ENCODE measurements around the gene SCTR. TPM values are rescaled to one million over a fixed set of nuclear protein-coding genes. Genes with fewer than 3 reads are reported as not detected.

The SCTR gene
- total RNA-seq, 3 donors from 2014 or later = not detected

DNA sequence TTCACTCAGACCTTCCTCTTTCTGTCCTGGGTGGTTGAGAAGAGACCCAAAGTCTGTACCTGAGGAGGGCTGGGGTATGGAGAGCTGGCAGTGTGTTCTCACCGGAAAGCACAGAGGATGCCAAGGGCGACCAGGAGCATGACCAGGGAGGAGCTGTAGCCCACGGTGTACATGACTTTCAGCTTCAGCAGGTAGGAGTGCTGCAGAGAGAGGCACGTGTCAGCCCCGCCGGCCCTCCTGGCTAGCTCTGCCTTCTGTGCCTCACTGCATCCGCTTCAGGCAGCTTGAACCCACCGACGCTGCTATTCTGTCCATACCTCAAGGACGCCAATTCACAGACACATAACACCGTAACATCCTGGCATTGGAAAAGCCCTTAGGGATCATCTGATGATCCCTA lies 58.6 kb downstream of the SCTR start:
- Mint-ChIP-seq H3K4me1 (ENCODE audit: low read depth) (no peaks in the 10 kb centered on the region), H3K4me3 (no peak overlapping the region), H3K36me3 (ENCODE audit: insufficient read depth) (no peaks in the 10 kb centered on the region), H3K9me3 (no peaks in the 10 kb centered on the region), H3K27me3 (ENCODE audit: low read depth) (peaks cover 3% of the 10 kb centered on the region)
- no peak for DNase-seq
- ATAC-seq = no peak

DNA sequence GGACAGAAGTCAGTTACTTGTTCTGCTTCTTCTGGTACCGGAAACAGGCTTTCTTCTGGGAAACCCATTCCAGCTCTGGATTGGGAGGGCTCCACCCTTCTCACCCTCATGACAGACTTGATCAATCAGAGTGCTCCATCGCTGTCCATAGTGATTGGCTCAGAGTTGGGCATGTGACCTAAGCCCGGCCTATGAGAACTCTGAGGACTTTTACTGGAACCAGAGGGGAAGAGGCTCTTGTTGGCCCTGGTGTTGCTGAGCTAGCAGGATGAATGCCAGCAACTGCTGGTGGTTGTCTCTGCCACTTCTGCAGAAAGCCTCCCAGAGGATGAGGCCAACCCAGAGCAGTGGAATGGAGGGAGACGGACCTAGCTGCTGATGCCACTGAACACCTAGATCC lies 59.3 kb downstream of the SCTR start:
- no peaks in the 10 kb centered on the region for H3K9me3 Mint-ChIP-seq
- no peaks in the 10 kb centered on the region for H3K36me3 Mint-ChIP-seq (ENCODE audit: insufficient read depth)
- peaks cover 3% of the 10 kb centered on the region for H3K27me3 Mint-ChIP-seq (ENCODE audit: low read depth)
- no peak for DNase-seq
- no peak for ATAC-seq
- H3K4me3 Mint-ChIP-seq = no peak overlapping the region
- H3K4me1 Mint-ChIP-seq (ENCODE audit: low read depth) = no peaks in the 10 kb centered on the region

DNA sequence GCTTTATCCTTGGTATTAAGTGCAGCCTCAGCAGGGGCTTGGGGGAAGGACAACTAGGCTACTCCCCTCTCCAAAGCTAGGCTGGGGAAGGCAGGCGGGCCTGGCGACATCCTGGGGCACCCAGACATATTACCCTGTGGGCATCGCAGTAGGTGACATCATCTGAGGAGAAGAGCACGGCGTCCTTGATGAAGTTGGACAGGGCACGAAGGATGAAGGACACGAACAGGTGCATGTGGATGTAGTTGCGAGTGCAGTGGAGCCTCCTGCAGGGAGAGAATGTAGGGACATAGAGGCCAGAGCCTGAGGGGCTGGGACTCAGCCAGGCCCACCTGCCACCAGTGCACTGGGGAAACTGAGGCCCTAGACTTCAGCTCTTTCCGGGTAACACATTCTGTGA lies 60.3 kb downstream of the SCTR start:
- Mint-ChIP-seq H3K9me3 (no peaks in the 10 kb centered on the region), H3K4me3 (no peak overlapping the region), H3K36me3 (ENCODE audit: insufficient read depth) (no peaks in the 10 kb centered on the region), H3K27me3 (ENCODE audit: low read depth) (peaks cover 3% of the 10 kb centered on the region), H3K4me1 (ENCODE audit: low read depth) (no peaks in the 10 kb centered on the region)
- DNase-seq = no peak
- ATAC-seq = no peak

DNA sequence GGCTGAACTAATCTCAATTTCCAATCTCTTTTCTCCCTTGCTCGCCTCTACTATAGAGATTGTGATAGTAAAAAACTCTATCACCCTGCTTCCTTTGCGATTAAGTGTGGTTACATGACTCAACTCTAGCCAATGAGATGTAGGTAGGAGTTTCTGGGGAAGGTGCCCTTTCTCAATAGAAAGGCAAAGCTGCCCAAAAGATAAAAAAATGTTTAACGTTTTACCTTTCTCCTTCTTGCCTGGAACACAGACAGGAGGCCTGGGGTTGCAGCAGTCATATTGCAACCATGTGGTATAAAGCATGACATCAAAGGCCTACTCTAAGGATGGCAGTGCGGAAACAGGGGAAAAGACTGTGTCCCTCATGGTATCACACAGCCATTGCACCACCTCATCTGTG lies 61.1 kb downstream of the SCTR start:
- DNase-seq = no peak

DNA sequence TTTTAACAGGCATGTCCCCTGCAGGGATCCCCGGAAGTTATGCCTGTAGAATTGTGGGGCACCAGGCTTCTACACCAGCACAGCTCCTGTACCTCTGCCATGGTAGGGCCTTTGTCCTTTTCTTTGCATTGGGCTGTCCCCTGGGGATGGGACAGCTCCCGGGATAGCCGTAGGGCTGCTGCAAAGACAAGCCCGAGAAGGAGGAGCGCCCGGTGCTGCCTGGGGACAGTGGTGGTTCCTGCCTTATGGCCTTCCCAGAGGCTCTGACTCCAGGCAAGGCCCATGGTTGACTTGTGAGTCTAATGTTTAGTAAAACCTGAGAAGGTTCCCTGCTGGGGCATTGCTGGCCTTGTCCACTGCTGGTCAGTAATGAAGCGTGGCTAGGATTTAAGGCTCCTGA lies 61.7 kb downstream of the SCTR start:
- Mint-ChIP-seq H3K4me1 (ENCODE audit: low read depth) (no peaks in the 10 kb centered on the region), H3K36me3 (ENCODE audit: insufficient read depth) (no peaks in the 10 kb centered on the region), H3K9me3 (no peaks in the 10 kb centered on the region), H3K27me3 (ENCODE audit: low read depth) (peaks cover 2% of the 10 kb centered on the region), H3K4me3 (no peak overlapping the region)
- no peak for DNase-seq
- no peak for ATAC-seq

More for the DNA sequence above, 61.1 kb downstream of the SCTR start:
- no peak overlapping the region for H3K4me3 Mint-ChIP-seq
- no peaks in the 10 kb centered on the region for H3K36me3 Mint-ChIP-seq (ENCODE audit: insufficient read depth)
- H3K4me1 Mint-ChIP-seq (ENCODE audit: low read depth) = no peaks in the 10 kb centered on the region
- no peaks in the 10 kb centered on the region for H3K27me3 Mint-ChIP-seq (ENCODE audit: low read depth)
- no peaks in the 10 kb centered on the region for H3K9me3 Mint-ChIP-seq
- ATAC-seq = peak in 1 of 2 donors; percentile 18

DNA sequence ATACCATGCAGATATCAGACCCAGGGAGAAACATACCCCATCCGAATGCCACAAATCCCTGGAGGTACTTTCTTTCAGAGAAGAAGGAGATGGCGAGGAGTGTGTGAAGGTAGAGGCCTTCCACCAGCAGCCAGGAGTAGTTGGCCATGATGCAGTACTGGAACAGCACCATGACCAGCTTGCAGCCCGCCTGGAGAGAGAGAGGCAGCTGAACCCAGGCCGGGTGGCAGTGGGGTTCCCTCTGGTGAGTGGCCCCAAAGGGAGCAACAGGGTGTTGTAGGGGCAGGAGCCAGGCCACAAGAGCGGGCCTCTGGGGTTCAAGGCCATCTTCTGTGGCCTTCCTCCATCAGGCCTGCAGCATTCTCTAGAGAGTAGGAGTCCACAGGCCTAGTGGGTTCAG lies 62.5 kb downstream of the SCTR start:
- H3K4me3 Mint-ChIP-seq = no peak overlapping the region
- no peaks in the 10 kb centered on the region for H3K36me3 Mint-ChIP-seq (ENCODE audit: insufficient read depth)
- H3K27me3 Mint-ChIP-seq (ENCODE audit: low read depth) = peaks cover 2% of the 10 kb centered on the region
- DNase-seq = no peak
- no peaks in the 10 kb centered on the region for H3K9me3 Mint-ChIP-seq
- H3K4me1 Mint-ChIP-seq (ENCODE audit: low read depth) = no peaks in the 10 kb centered on the region
- ATAC-seq = no peak

DNA sequence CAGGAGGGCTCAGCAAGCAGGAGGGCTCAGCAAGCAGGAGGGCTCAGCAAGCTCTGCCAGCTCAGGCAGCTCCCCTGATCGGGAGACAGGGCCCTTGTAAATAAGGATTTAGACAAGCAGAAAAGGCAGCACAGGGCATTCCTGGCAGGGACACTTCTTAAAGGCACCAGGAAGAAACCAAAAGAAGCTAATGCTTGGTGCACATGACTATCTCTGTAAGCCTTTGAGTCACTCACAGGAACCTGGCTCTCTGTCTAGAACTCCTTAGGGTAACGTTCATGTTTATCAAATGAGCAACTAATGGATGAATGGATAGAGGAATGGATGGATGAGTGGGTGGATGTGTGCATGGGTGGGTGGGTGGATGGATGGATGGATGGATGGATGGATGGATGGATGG lies 64.2 kb downstream of the SCTR start:
- ATAC-seq = no peak
- Mint-ChIP-seq H3K36me3 (ENCODE audit: insufficient read depth) (no peaks in the 10 kb centered on the region), H3K4me1 (ENCODE audit: low read depth) (no peaks in the 10 kb centered on the region), H3K4me3 (no peak overlapping the region), H3K9me3 (no peaks in the 10 kb centered on the region), H3K27me3 (ENCODE audit: low read depth) (peaks cover 5% of the 10 kb centered on the region)
- no peak for DNase-seq

DNA sequence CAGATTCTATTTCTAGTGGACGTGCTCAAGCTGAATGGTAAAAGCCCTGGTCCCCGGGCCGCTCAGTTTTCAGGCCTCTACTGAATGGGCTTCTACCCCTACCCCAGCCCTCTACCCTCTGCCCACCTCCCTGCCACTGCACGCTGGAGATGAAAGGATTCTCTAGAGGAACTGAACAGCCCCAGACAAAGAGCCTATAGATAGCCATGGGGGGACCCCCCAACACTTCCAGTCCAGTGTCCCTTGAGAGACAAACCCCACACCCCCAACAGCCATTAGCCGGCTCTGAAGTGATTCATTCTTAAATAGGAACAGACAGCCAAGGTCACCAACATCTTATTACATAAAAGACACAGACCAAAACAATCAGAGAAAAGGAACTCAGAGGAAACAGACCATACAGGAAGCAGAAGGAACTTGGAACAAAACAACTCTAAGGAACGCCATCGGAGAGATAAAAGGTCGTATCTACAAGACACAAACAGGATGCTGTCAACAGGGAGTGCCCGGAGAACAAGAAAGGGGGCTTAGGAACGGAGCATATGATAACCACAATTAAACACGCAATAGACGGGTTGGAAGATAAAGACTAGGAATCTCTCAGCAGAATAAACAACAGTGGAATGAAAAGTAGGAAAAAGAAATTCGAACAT lies 69.1 kb downstream of the SCTR start:
- ATAC-seq = no peak
- DNase-seq = no peak
- no peaks in the 10 kb centered on the region for H3K36me3 Mint-ChIP-seq (ENCODE audit: insufficient read depth)
- H3K4me1 Mint-ChIP-seq (ENCODE audit: low read depth) = no peaks in the 10 kb centered on the region
- peaks cover 27% of the 10 kb centered on the region for H3K27me3 Mint-ChIP-seq (ENCODE audit: low read depth)
- no peaks in the 10 kb centered on the region for H3K9me3 Mint-ChIP-seq
- H3K4me3 Mint-ChIP-seq = no peak overlapping the region

DNA sequence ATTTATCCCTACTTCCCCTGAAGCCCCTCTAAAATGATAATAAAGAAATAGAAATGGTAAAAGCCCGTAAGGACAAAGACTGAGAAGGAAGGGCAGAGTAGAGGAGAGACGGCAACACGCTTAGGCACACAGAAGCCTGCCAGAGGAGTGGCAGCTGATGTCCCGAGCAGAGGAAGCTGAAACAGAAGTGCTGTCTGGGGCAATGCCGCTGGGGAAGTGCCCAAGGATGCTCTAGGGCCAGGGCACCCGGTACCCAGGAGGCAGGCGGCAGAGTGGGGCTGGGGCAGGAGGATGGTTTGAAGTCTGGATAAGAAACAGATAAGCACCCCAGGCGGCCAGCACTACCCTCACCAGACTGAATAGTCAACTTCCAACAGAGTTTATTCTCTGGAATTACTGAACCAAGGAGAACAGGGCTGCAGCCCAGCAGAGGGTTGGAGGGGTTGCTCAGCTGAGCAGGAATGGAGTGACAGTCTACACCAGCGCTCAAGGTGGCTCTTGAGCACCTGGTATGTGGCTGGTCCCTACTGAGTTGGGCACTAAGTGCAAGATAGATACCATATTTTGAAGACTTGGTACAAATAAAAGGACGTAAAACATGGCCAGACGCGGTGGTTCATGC lies 70.2 kb downstream of the SCTR start:
- no peak for ATAC-seq
- no peak for DNase-seq
- Mint-ChIP-seq H3K4me1 (ENCODE audit: low read depth) (no peaks in the 10 kb centered on the region), H3K4me3 (no peak overlapping the region), H3K27me3 (ENCODE audit: low read depth) (peaks cover 32% of the 10 kb centered on the region), H3K9me3 (no peaks in the 10 kb centered on the region), H3K36me3 (ENCODE audit: insufficient read depth) (no peaks in the 10 kb centered on the region)

DNA sequence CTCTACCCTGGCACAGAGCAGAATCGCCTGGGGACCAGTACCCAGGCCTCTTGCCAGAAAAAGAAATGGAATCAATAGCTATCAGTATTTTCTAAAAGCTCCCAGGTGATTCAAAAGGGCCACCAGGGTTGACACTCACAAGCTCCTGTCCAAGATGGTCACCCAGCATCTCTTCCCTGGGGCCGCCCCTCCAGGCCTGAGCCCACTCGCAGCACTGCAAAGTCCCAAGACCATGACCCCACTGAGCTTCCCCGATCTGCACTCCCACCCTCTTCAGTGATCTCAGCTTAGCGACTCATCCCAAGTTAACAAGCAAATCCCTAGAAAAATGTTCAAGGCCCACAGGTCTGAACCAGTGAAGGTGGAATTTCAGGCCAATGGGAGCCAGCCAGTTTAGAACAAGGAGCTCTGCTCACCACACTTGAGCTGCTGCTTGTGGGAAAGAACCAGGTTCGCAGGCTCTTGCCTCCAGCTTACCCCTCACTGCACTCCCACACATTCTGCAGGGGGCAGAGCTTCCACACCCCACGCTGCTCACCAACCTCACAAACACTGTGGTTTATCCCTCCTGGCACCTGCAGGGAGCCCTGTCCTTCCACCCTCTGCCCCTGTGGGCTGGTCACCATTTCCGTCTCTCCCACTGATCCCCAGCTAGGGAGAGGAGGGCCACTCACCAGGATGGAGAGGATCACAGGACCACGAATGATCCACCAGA lies 72.8 kb downstream of the SCTR start:
- no peaks in the 10 kb centered on the region for H3K4me1 Mint-ChIP-seq (ENCODE audit: low read depth)
- ATAC-seq (no peak), DNase-seq (no peak)
- peaks cover 33% of the 10 kb centered on the region for H3K27me3 Mint-ChIP-seq (ENCODE audit: low read depth)
- H3K9me3 Mint-ChIP-seq = no peaks in the 10 kb centered on the region
- H3K36me3 Mint-ChIP-seq (ENCODE audit: insufficient read depth) = no peaks in the 10 kb centered on the region
- H3K4me3 Mint-ChIP-seq = no peak overlapping the region

DNA sequence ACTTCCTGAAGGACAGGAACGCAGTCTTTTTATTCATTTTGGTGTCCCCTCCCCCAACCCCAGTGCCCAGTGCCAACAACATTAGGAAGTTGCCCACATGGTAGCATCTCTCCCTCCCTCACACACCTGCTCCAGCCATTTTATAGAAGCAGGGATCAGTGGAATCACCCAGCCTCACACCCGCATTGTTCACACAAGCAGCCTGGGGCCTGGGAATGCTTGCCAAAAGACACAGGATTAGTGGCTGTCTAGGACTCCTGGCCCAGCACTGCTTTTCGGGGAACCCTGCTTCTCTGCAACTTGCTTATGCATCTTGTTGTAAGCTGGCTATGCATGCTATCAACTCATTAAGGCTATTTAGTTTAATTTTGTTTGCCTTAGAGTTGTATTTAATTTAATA lies 74.8 kb downstream of the SCTR start:
- Mint-ChIP-seq H3K36me3 (ENCODE audit: insufficient read depth) (no peaks in the 10 kb centered on the region), H3K4me1 (ENCODE audit: low read depth) (no peaks in the 10 kb centered on the region), H3K4me3 (no peak overlapping the region), H3K27me3 (ENCODE audit: low read depth) (peaks cover 34% of the 10 kb centered on the region), H3K9me3 (no peaks in the 10 kb centered on the region)
- no peak for DNase-seq
- ATAC-seq = no peak

DNA sequence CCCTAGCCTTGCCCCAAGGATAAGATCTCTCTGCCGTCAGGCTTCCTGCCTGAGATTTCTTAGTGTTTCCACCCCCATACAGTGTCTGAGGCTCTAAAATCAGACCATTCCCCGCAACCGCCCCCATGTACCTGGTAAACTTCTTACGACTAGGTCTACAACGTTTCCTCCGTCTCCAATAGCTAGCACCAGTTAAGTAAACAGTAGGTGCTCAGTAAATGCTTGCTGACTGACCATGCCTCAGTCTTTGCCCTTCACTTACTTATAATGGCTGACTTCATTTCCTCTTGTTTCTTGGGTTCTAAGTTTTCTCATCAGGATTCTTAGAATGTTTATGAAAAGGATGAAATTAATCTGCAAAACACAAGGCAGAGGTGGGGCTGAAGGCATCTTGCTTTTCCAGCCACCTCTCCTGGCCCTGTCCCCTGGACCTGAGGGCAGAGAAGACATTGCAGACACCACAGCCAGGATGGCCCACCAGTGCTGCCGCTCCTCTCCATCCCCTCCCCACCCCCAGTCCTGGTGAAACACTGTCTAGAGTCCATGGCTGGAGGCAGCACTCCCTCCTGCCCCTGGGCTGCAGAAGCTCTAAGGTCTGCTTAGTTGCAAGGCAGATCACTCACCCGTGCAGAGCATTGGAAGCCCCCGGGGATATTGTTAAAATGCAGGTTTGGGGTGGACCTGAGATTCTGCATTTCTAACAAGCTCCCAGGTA lies 75.7 kb downstream of the SCTR start:
- no peak overlapping the region for H3K4me3 Mint-ChIP-seq
- H3K9me3 Mint-ChIP-seq = no peaks in the 10 kb centered on the region
- peaks cover 30% of the 10 kb centered on the region for H3K27me3 Mint-ChIP-seq (ENCODE audit: low read depth)
- no peaks in the 10 kb centered on the region for H3K36me3 Mint-ChIP-seq (ENCODE audit: insufficient read depth)
- ATAC-seq (no peak), DNase-seq (no peak)
- H3K4me1 Mint-ChIP-seq (ENCODE audit: low read depth) = no peaks in the 10 kb centered on the region

DNA sequence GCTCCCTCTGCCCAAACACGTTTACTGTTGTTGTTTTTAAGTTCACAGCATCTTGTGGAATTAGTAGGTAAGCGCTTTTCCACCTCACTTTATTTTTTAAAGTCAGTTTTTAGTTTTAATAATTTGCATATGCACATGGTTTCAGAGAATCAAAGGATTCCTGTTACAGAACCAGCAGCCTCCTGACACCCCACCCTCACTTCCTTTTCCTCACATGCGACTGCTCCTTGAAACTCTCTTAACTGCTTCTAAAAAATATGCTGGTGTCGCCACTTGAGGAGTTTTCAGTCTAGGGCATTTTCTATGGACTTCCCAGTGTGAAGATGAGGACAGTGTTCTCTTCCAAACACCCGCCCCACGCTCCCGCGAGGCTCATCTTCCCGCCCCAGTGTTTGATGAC lies 78.2 kb downstream of the SCTR start:
- ATAC-seq (no peak), DNase-seq (no peak)
- H3K36me3 Mint-ChIP-seq (ENCODE audit: insufficient read depth) = no peaks in the 10 kb centered on the region
- no peaks in the 10 kb centered on the region for H3K9me3 Mint-ChIP-seq
- peaks cover 14% of the 10 kb centered on the region for H3K27me3 Mint-ChIP-seq (ENCODE audit: low read depth)
- no peaks in the 10 kb centered on the region for H3K4me1 Mint-ChIP-seq (ENCODE audit: low read depth)
- no peak overlapping the region for H3K4me3 Mint-ChIP-seq

DNA sequence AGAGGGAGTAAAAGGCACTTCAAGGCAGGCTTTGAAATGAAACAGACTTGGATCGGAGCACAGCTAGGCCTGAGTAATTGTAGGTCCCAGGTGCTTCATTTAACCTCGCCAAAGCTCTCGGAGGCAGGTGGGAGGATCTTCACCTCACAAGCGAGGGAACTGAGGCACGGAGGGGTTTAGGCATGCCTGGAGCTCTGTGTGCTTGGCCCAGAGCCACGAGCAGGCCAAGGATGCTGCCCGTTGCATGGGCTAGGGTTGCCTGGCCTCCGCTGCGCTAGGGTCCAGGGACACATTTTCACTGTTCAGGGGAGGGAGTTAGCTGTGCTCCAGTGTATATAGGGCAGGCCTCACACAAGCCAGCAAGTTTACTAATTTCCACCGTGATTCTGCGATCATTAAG lies 81.4 kb downstream of the SCTR start:
- H3K36me3 Mint-ChIP-seq (ENCODE audit: insufficient read depth) = no peaks in the 10 kb centered on the region
- ATAC-seq = no peak

More for the DNA sequence above, 81.4 kb downstream of the SCTR start:
- no peaks in the 10 kb centered on the region for H3K4me1 Mint-ChIP-seq (ENCODE audit: low read depth)
- DNase-seq = no peak
- H3K27me3 Mint-ChIP-seq (ENCODE audit: low read depth) = peaks cover 12% of the 10 kb centered on the region
- no peak overlapping the region for H3K4me3 Mint-ChIP-seq
- H3K9me3 Mint-ChIP-seq = no peaks in the 10 kb centered on the region

Measured in activated T-cell treated with anti-CD3 and anti-CD28 coated beads, Interleukin-2, amount 50 U/mL, for 4 hours (primary cell).